Cardiac fibroblast (primary cell): ENCODE results near the gene ELF1.
A peak's percentile ranks its signal among the peaks of the same experiment; 100 is the strongest.
"Not testable (repeated sequence)": the region's sequence is repeated elsewhere in the genome, so short reads cannot be mapped to it uniquely, and the experiment has no call there.

ENCODE experiments used
- DNase-seq, 2 donors: peaks; one replicate each; pipeline versions ENCODE4 v3.0.0 to v3.0.0-alpha.2; 2010; ENCODE audit warnings: low read depth in 2 of 2
- H3K4me3 ChIP-seq, 2 donors: replicated peaks in 1 of 2; 1 replicate in 1 of 2; 2 replicates in 1 of 2; pipeline ENCODE4 v1.5.1; 2011; ENCODE audit warnings: low read depth in 2 of 2, low read length in 2 of 2, mild to moderate bottlenecking in 2 of 2, moderate library complexity in 1 of 2
- TF ChIP-seq, protein P1 (sequence below): IDR thresholded peaks from one replicate; pipeline ENCODE4 v1.5.1; 2011; ENCODE audit warnings: low read depth, mild to moderate bottlenecking, low read length, inconsistent platforms

The ELF1 gene

GRCh38 chr13:40910324-40911050 is 108.6 kb downstream of the ELF1 start:
- DNase-seq: peak; percentile 36 to 40
- TF ChIP-seq, protein P1, sequence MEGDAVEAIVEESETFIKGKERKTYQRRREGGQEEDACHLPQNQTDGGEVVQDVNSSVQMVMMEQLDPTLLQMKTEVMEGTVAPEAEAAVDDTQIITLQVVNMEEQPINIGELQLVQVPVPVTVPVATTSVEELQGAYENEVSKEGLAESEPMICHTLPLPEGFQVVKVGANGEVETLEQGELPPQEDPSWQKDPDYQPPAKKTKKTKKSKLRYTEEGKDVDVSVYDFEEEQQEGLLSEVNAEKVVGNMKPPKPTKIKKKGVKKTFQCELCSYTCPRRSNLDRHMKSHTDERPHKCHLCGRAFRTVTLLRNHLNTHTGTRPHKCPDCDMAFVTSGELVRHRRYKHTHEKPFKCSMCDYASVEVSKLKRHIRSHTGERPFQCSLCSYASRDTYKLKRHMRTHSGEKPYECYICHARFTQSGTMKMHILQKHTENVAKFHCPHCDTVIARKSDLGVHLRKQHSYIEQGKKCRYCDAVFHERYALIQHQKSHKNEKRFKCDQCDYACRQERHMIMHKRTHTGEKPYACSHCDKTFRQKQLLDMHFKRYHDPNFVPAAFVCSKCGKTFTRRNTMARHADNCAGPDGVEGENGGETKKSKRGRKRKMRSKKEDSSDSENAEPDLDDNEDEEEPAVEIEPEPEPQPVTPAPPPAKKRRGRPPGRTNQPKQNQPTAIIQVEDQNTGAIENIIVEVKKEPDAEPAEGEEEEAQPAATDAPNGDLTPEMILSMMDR: no peak
- H3K4me3 ChIP-seq: no peak overlapping the region

GRCh38 chr13:40909541-40910200 is 109.4 kb downstream of the ELF1 start:
- not testable (repeated sequence) for H3K4me3 ChIP-seq

DNA sequence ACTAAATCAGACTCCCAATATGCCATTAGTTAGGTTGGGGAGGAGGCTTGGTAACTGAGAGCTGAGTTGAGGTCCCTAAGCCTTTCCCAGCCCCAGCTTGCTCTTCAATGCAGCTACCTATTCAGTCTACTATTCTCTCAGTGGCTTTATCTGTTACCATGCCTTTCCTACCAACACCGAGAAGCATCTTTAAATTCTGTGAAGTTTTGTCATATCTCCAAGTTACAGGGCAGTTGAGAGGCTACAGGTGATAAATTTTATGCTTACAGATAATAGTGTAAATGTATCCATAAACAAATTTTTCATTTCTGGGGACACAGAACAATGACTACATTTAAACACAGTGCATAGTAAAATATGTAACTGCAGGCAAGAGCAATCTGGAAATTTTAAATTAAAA is 110.6 kb downstream of the ELF1 start:
- no peak overlapping the region for H3K4me3 ChIP-seq
- TF ChIP-seq, protein P1: no peak

More at GRCh38 chr13:40909541-40910200, 109.4 kb downstream of the ELF1 start:
- not testable (repeated sequence) for DNase-seq

DNA sequence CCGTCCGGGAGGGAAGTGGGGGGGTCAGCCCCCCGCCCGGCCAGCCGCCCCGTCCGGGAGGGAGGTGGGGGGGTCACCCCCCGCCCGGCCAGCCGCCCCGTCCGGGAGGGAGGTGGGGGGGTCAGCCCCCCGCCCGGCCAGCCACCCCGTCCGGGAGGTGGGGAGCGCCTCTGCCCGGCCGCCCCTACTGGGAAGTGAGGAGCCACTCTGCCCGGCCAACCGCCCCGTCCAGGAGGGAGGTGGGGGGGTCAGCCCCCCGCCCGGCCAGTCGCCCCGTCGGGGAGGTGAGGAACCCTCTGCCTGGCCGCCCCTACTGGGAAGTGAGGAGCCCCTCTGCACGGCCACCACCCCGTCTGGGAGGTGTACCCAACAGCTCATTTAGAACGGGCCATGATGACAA is 118.1 kb downstream of the ELF1 start:
- not testable (repeated sequence) for DNase-seq, H3K4me3 ChIP-seq

More for the DNA sequence above, 110.6 kb downstream of the ELF1 start:
- no peak for DNase-seq

- not testable (repeated sequence) for H3K4me3 ChIP-seq, DNase-seq
Observed at GRCh38 chr13:40900568-40900967, 118.5 kb downstream of the ELF1 start.

GRCh38 chr13:40897053-40897452 is 122.1 kb downstream of the ELF1 start:
- H3K4me3 ChIP-seq: no peak overlapping the region
- TF ChIP-seq, protein P1: no peak
- DNase-seq: no peak

- no peak for DNase-seq
- TF ChIP-seq, protein P1: no peak
- H3K4me3 ChIP-seq: no peak overlapping the region
Observed at GRCh38 chr13:40895227-40896184, 123.6 kb downstream of the ELF1 start.

GRCh38 chr13:40893573-40893972 is 125.5 kb downstream of the ELF1 start:
- DNase-seq, H3K4me3 ChIP-seq: not testable (repeated sequence)
